Cardiac septum (tissue), 1 donor: ENCODE data around the gene CEPT1. TPM values are rescaled to one million over a fixed set of nuclear protein-coding genes. Genes with fewer than 3 reads are reported as not detected.

Source experiments
- DNase-seq: peaks from one replicate; pipeline ENCODE4 v3.0.0-alpha.2; 2020; ENCODE audit warnings: low spot score
- intact Hi-C: fragments of 100-400 bp; cut with DNase I; formaldehyde crosslinking; loops from one replicate; pipeline ENCODE4 v1.14.0; 2022
- total RNA-seq: library from RNA; stranded (reverse); fragmentation: NEBNext Ultra II Directional; extraction: Animal tissue kit (Norgen Biotek cat#: 25700); gene quantifications from one replicate; pipeline ENCODE4 v1.2.1, GENCODE V29; 2021
- donor health status: DM: no; HTN: no; CAD: no.

Gene CEPT1
- total RNA-seq, 1 donor from 2014 or later: 14.3 TPM

GRCh38 chr1:111190931-111191451 is 51.0 kb downstream of the CEPT1 start:
- no peak for DNase-seq
- intact Hi-C loops: no loop called here

- intact Hi-C loops: no loop called here
- no peak for DNase-seq
Measured at GRCh38 chr1:111191496-111191895, 51.5 kb downstream of the CEPT1 start.

GRCh38 chr1:111192074-111192473 is 52.1 kb downstream of the CEPT1 start:
- intact Hi-C loops: no loop called here
- peak; percentile 58 for DNase-seq

- no peak for DNase-seq
- intact Hi-C loops: no loop called here
Measured at GRCh38 chr1:111192658-111193519, 52.9 kb downstream of the CEPT1 start.

GRCh38 chr1:111193712-111194480 is 53.9 kb downstream of the CEPT1 start:
- DNase-seq: no peak
- intact Hi-C loops: no loop called here

GRCh38 chr1:111195002-111195684 is 55.1 kb downstream of the CEPT1 start:
- DNase-seq: no peak
- intact Hi-C loops: no loop called here

GRCh38 chr1:111196213-111196612 is 56.2 kb downstream of the CEPT1 start:
- intact Hi-C loops: no loop called here

GRCh38 chr1:111197598-111198284 is 57.7 kb downstream of the CEPT1 start:
- DNase-seq: no peak
- intact Hi-C loops: no loop called here

More at GRCh38 chr1:111196213-111196612, 56.2 kb downstream of the CEPT1 start:
- no peak for DNase-seq

- no peak for DNase-seq
Measured at GRCh38 chr1:111198836-111199235, 58.8 kb downstream of the CEPT1 start.

GRCh38 chr1:111199329-111199728 is 59.3 kb downstream of the CEPT1 start:
- no peak for DNase-seq
- intact Hi-C loops: no loop called here

More at GRCh38 chr1:111198836-111199235, 58.8 kb downstream of the CEPT1 start:
- intact Hi-C loops: no loop called here

GRCh38 chr1:111199881-111200801 is 60.1 kb downstream of the CEPT1 start, which contains the start of gene DENND2D:
DENND2D (minus strand) TSS chr1:111200646; CDS start chr1:111200459, 187 bp downstream.
- peak; percentile 73 for DNase-seq
- intact Hi-C loops: no loop called here

- DNase-seq: no peak
- intact Hi-C loops: no loop called here
Measured at GRCh38 chr1:111200802-111201161, 60.8 kb downstream of the CEPT1 start.

GRCh38 chr1:111201275-111202090 is 61.5 kb downstream of the CEPT1 start:
- intact Hi-C loops: no loop called here
- DNase-seq: no peak

- DNase-seq: no peak
- intact Hi-C loops: no loop called here
Measured at GRCh38 chr1:111202366-111202706, 62.3 kb downstream of the CEPT1 start.

- DNase-seq: no peak
- intact Hi-C loops: no loop called here
Measured at GRCh38 chr1:111202707-111203623, 62.9 kb downstream of the CEPT1 start.

- peak; percentile 92 for DNase-seq
- intact Hi-C loops: no loop called here
Measured at GRCh38 chr1:111203681-111204200, 63.7 kb downstream of the CEPT1 start.
